Right cardiac atrium (tissue), 5 donors: ENCODE measurements around the gene TRNAU1AP. TPM values are rescaled to one million over a fixed set of nuclear protein-coding genes. Genes with fewer than 3 reads are reported as not detected.

Source experiments
- ATAC-seq, 2 donors: fragments of 200-7000 bp; cut with Tn5 transposase; one replicate each; pipeline versions ENCODE4 v1.8.0 to v1.9.1; 2020; ENCODE audit warnings: moderate library complexity in 2 of 2, mild to moderate bottlenecking in 1 of 2
- DNase-seq, 3 donors: peaks; one replicate each; pipeline ENCODE4 v3.0.0-alpha.2; 2020
- H3K27ac ChIP-seq: one replicate; pipeline ENCODE4 v1.5.1; 2013; ENCODE audit warnings: mild to moderate bottlenecking, low read length, control low read depth, moderate library complexity
- H3K27me3 ChIP-seq: one replicate; pipeline ENCODE4 v1.6.1; 2013; ENCODE audit not compliant: control insufficient read depth, insufficient read depth
- H3K4me1 ChIP-seq: one replicate; pipeline ENCODE4 v1.6.1; 2013; ENCODE audit warnings: low read length; ENCODE audit not compliant: control insufficient read depth, insufficient read depth
- H3K4me3 ChIP-seq: one replicate; pipeline ENCODE4 v1.5.1; 2013; ENCODE audit warnings: low read length, control low read depth
- H3K9me3 ChIP-seq: one replicate; pipeline ENCODE4 v1.6.1; 2013; ENCODE audit warnings: low read length; ENCODE audit not compliant: control insufficient read depth
- WGBS: extraction: QIAGEN DNeasy Blood & Tissue Kit; methylation state at CpG from one replicate; pipeline ENCODE4 v1.1.7; 2013; 5-methylcytosine and 5-hydroxymethylcytosine counted together
- intact Hi-C, 4 donors: fragments of 100-400 bp; cut with DNase I; formaldehyde crosslinking; loops; one replicate each; pipeline versions ENCODE4 v1.11.0 to v1.14.0; 2022 to 2023
- long read RNA-seq, 4 donors: library from polyadenylated mRNA; unstranded; transcript quantifications; one replicate each; pipeline ENCODE4 v2.0.0, GENCODE V29; 2020 to 2021
- polyA plus RNA-seq: library from polyadenylated mRNA; stranded (reverse); fragments of 200-250 nt; gene quantifications from one replicate; pipeline ENCODE4 v1.2.3, GENCODE V29; 2013
- total RNA-seq, 4 donors: library from RNA; stranded (reverse); fragmentation: NEBNext Ultra II Directional; extraction: Animal tissue kit (Norgen Biotek cat#: 25700); gene quantifications; one replicate each; pipeline ENCODE4 v1.2.1, GENCODE V29; 2021
- donor health status: healthy with polysubstance abuse.
- donor health status: DM: no; HTN: yes; CAD: no.
- donor health status: DM: no; HTN: no; CAD: no.
- donor health status: DM: no; HTN: yes; CAD: no; lungs with severe emphysema.
- donor health status: DM: yes; HTN: yes; CAD: no.

Gene TRNAU1AP
- 10 to 100 TPM; 13.4 to 19.0 (median 16.1) TPM for total RNA-seq
- polyA plus RNA-seq: 17.0 TPM
- long read RNA-seq, donor 1, transcript TRNAU1AP-201 (9 exons, 1,799 nt): major isoform, 6 of 13 reads
- long read RNA-seq, donor 1, partial matches to known transcripts: 3 of 13 reads
- long read RNA-seq, donor 1, other reads (novel, unspliced or antisense): 2 of 13 reads
- long read RNA-seq, donor 2, transcript TRNAU1AP-201 (9 exons, 1,799 nt): major isoform, 6 of 9 reads
- long read RNA-seq, donor 2, partial matches to known transcripts: 0 of 9 reads
- long read RNA-seq, donor 2, other reads (novel, unspliced or antisense): 2 of 9 reads
- long read RNA-seq, donor 3, transcript TRNAU1AP-201 (9 exons, 1,799 nt): major isoform, 12 of 26 reads
- long read RNA-seq, donor 3, partial matches to known transcripts: 2 of 26 reads
- long read RNA-seq, donor 3, other reads (novel, unspliced or antisense): 9 of 26 reads
- long read RNA-seq, donor 4, transcript TRNAU1AP-201 (9 exons, 1,799 nt): major isoform, 6 of 6 reads
- long read RNA-seq, donor 4, partial matches to known transcripts: 0 of 6 reads
- long read RNA-seq, donor 4, other reads (novel, unspliced or antisense): 0 of 6 reads

DNA sequence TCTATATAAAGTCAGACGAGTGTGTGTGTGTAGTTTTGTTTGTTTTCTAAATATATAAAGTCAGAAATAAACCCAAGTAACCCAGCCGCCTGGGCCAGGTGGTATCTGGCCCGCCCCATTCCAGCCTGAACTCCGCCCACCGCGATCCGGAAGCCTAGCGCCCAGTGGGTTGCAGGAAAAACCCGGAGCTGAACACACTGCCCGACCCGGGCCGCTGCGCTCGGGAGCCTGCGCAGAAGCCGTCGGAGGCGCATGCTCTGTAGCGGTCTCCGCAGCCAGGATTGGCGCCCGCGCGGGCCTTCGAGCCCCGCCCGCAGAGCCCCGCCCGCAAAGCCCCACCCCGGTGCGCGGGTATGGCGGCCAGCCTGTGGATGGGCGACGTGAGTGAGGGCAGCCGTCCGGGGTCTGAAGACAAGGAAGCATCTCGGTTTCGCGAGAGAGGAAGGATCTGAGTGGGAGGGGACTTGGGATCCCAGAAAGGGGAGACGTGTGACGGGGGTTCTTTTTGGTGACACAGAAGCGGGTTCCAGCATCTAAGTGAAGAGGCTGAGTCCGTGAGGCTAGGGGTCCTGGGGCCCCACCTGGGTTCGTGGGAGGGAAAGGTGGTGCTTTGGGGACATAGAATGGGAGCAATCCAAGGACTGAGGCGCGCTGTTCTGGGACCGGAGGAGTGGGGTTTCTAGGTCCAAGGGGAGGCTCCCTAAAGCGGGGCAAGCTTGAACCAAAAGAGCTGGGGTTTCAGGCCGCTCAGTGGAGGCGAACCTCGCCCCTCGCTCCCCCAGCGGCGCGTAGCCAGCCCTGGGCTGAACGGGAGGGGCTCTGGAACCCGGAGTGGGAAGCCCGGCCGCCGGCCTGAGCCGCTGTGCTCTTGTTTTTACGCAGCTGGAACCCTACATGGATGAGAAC is at the start of gene TRNAU1AP:
TSS of gene TRNAU1AP (plus strand) at position 328 of the 906 bp plus-strand sequence. CDS start at position 354, 26 bp downstream.
- intact Hi-C loops: no loop called here
- Histone ChIP-seq H3K4me3 (peak within 1 kb of the TSS; percentile 68), H3K9me3 (no peaks in the 10 kb centered on the region), H3K27ac (peak within 1 kb of the TSS; percentile 57), H3K27me3 (no peaks in the 10 kb centered on the region), H3K4me1 (no peaks in the 10 kb centered on the region)
- under 1% methylated on average over 63 of the region's 63 CpGs for WGBS
- ATAC-seq (peak; percentile 99), DNase-seq (peak; percentile 96 to 99 (median 98))

DNA sequence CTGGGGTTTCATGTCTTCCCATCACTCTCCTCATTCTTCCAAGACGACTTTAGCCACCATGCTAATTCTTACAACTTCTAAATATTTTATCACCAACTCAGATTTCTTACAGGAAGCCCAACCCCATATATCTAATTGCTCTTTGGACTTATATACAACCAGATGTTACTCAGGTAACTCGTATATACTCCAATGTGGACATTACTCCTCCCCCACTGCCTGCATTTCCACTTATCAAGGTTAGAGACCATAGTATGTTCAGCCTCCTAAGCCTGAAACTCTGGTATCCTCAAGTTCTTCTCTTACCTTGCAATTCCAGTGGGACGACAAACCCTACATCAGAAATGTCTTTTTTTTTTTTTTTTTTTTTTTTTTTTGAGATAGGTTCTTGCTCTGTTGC is 49.8 kb upstream of the TRNAU1AP start:
- intact Hi-C loops: no loop called here
- Histone ChIP-seq H3K9me3 (no peaks in the 10 kb centered on the region), H3K4me3 (no peak overlapping the region), H3K27me3 (no peaks in the 10 kb centered on the region), H3K4me1 (no peaks in the 10 kb centered on the region), H3K27ac (no peak overlapping the region)
- ATAC-seq (no peak), DNase-seq (no peak)
- WGBS: 78% methylated on average over 3 of the region's 3 CpGs

DNA sequence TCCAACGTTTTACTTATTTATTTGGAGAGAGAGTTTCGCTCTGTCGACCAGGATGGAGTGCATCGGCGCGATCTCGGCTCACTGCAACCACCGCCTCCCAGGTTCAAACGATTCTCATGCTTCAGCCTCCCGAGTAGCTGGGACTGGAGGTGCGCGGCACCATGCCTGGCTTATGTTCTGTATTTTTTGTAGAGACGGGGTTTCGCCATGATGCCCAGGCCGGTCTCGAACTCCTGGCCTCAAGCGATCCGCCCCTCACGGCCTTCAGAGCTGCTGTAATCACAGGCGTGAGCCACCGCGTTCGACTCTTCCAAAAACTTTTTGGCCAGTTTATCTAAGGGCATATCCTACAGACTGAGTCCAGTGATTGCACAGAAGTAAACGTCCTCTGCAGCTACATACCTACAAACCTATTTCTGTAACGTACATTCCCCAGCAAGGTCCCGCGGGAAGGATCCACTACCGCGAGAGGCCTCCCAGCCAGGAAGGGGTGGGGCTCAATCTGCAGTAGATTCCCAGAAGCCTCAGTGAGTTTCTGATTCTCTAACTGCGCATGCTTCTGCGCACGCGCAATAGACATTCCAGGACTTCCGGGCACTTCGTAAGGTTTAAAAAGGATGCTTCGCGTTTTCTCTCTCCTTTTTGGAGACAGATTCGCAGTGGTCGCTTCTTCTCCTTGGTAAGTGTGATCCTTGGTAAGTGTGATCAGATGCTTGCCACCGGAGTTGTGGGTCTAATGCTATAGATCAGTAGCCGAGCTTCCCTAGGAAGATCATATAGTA is 47.3 kb upstream of the TRNAU1AP start, which contains the start of gene RCC1:
TSS of gene RCC1 (plus strand) at position 638 of the 782 bp plus-strand sequence. CDS start 23,824 bp downstream, outside the sequence.
- Histone ChIP-seq H3K27ac (peak within 1 kb of the TSS; percentile 98), H3K4me3 (peak within 1 kb of the TSS; percentile 94), H3K4me1 (peaks cover 10% of the 10 kb centered on the region), H3K27me3 (no peaks in the 10 kb centered on the region), H3K9me3 (no peaks in the 10 kb centered on the region)
- intact Hi-C loops: no loop called here
- ATAC-seq (peak; percentile 96 to 98), DNase-seq (peak; percentile 98)
- WGBS: 2% methylated on average over 41 of the region's 41 CpGs

GRCh38 chr1:28506907-28507246 is 46.0 kb upstream of the TRNAU1AP start:
- DNase-seq: no peak
- intact Hi-C loops: no loop called here
- no peak for ATAC-seq
- H3K4me1 ChIP-seq: peaks cover 10% of the 10 kb centered on the region
- 3% methylated on average over 14 of the region's 14 CpGs for WGBS
- no peaks in the 10 kb centered on the region for H3K9me3 ChIP-seq
- no peaks in the 10 kb centered on the region for H3K27me3 ChIP-seq
- H3K27ac ChIP-seq: peak overlapping the region; percentile 22
- H3K4me3 ChIP-seq: peak overlapping the region; percentile 94

DNA sequence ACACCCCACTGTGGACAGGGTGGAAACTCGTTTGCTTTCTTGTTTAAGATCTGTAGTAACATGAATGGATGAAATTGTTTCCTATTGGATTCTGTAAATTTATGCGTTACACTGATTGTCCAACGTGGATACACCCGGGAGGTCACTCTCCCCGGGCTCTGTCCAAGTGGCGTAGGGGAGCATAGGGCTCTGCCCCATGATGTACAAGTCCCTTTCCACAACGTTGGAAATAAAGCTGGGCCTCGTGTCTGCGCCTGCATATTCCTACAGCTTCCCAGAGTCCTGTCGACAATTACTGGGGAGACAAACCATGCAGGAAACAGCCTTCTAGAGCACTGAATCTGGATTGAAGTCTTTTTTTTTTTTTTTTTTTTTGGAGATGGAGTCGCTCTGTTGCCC is 45.6 kb upstream of the TRNAU1AP start:
- Histone ChIP-seq H3K27me3 (no peaks in the 10 kb centered on the region), H3K9me3 (no peaks in the 10 kb centered on the region), H3K4me1 (peaks cover 10% of the 10 kb centered on the region), H3K27ac (peak overlapping the region; percentile 28), H3K4me3 (peak overlapping the region; percentile 94)
- intact Hi-C loops: no loop called here
- no peak for DNase-seq
- WGBS: 5% methylated on average over 11 of the region's 11 CpGs
- ATAC-seq: no peak

DNA sequence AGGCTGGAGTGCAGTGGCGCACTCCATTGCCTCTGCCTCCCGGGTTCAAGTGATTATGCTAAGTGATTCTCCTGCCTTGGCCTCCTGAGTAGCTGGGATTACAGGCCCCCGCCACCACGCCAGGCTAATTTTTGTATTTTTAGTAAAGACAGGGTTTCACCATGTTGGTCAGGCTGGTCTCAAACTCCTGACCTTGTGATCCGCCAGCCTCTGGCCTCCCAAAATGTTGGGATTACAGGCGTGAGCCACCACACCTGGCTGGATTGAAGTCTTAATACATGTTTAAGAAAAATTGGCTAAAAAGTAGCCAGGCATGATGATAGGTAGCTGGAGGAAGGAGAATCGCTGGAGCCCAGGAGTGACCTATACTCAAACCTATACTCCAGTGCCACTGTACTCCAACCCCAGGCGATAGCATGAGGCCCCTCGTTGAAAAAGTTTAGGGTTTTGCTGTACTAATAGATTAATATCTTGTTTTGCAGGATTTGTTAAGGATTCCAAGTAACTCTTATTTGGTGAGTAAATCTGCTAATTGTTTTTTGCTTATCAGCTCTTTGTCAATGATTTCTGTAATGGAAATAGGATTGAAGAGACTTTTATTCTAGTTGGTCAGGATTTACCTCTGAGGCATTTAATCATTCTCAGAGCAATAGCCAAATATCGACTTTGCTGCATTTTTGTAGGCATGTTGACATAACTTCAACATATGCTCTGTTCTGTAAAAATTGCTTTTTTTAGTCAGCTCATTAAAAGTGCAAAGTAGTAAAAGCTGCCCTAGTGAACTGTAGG is 45.0 kb upstream of the TRNAU1AP start:
- ATAC-seq (no peak), DNase-seq (no peak)
- H3K9me3 ChIP-seq: no peaks in the 10 kb centered on the region
- intact Hi-C loops: no loop called here
- H3K4me3 ChIP-seq: peak overlapping the region; percentile 94
- peak overlapping the region; percentile 28 for H3K27ac ChIP-seq
- WGBS: 41% methylated on average over 10 of the region's 10 CpGs
- no peaks in the 10 kb centered on the region for H3K27me3 ChIP-seq
- peaks cover 10% of the 10 kb centered on the region for H3K4me1 ChIP-seq

DNA sequence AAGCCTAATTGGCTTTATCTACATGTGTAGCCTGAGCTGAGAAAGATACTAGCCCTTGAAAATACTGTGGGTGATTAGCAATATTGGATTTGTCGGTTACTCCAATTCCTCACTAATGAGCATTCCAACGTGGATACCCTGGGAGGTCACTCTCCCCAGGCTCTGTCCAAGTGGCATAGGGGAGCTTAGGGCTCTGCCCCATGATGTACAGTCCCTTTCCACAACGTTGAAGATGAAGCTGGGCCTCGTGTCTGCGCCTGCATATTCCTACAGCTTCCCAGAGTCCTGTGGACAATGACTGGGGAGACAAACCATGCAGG is 44.5 kb upstream of the TRNAU1AP start:
- ATAC-seq (no peak), DNase-seq (no peak)
- H3K4me1 ChIP-seq: peaks cover 10% of the 10 kb centered on the region
- no peaks in the 10 kb centered on the region for H3K27me3 ChIP-seq
- no peaks in the 10 kb centered on the region for H3K9me3 ChIP-seq
- no peak overlapping the region for H3K27ac ChIP-seq
- H3K4me3 ChIP-seq: no peak overlapping the region
- intact Hi-C loops: no loop called here
- 36% methylated on average over 5 of the region's 5 CpGs for WGBS

DNA sequence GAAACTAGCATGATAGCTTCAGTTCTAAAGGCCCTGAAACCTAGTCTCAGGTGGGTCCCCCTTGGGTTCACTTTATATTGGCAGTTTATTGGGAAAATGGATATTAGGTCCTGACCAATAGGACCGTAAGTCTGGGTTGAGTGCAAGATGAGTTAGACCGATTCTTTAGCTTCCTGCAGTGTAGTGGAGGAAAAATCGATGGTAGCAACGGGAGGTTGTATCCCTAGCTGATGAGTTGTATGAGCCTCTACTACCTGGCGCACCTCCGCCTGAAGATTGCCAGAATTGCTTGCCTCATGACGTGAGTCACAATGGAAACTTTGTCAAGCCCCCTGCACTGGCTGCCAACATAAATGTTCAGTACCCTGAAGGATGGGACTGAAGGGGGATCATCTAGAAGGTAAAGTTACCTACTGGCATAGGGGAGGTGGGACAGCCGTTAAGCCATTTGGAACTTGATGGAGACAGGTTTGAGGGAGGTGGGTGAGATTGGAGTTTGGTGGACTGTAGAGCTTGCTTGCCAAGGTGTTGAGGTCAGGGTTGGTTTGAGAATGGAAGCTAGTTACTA is 43.1 kb upstream of the TRNAU1AP start:
- H3K4me3 ChIP-seq: no peak overlapping the region
- DNase-seq: no peak
- no peak for ATAC-seq
- peaks cover 10% of the 10 kb centered on the region for H3K4me1 ChIP-seq
- no peaks in the 10 kb centered on the region for H3K27me3 ChIP-seq
- H3K27ac ChIP-seq: no peak overlapping the region
- intact Hi-C loops: loop anchor here in 1 of 4 donors (10.0 kb wide), 1 partner anchor 95 kb away; no protein-coding TSS in a partner anchor
- no peaks in the 10 kb centered on the region for H3K9me3 ChIP-seq
- WGBS: 73% methylated on average over 8 of the region's 8 CpGs

GRCh38 chr1:28510273-28510969 is 42.5 kb upstream of the TRNAU1AP start:
- ATAC-seq (no peak), DNase-seq (no peak)
- Histone ChIP-seq H3K4me1 (peaks cover 10% of the 10 kb centered on the region), H3K9me3 (no peaks in the 10 kb centered on the region), H3K4me3 (no peak overlapping the region), H3K27ac (no peak overlapping the region), H3K27me3 (no peaks in the 10 kb centered on the region)
- WGBS: 70% methylated on average over 8 of the region's 8 CpGs
- intact Hi-C loops: loop anchor here in 1 of 4 donors (10.0 kb wide), 1 partner anchor 94 kb away; no protein-coding TSS in a partner anchor
